ENCODE measurements around the gene KCNQ1. TPM values are rescaled to one million over a fixed set of nuclear protein-coding genes. Genes with fewer than 3 reads are reported as not detected.

KCNQ1 gene
- total and polyA plus RNA-seq, 9 of the 15 experiments (the other 6 are each of a cell fraction or from before 2014, with no cell fraction given): 0.44 TPM; not detected in 8

GRCh38 chr11:2426826-2427521, 17.8 kb upstream of the KCNQ1 start (continued):
- TF ChIP-seq CEBPZ (IDR thresholded peaks at IDR 0.05; ENCODE audit: borderline replicate concordance, low read depth, low read length) (no peak), HEY1 (CRISPR knock-in tag; IDR thresholded peaks at IDR 0.05; ENCODE audit: borderline replicate concordance) (no peak), ZBED1 (IDR thresholded peaks at IDR 0.05) (no peak), GTF2F1 (IDR thresholded peaks at IDR 0.05; ENCODE audit: low read depth, low read length) (no peak), ZNF263 (CRISPR knock-in tag; IDR thresholded peaks at IDR 0.05; ENCODE audit: borderline replicate concordance) (no peak), ARID3B (CRISPR knock-in tag; IDR thresholded peaks at IDR 0.05; ENCODE audit: borderline replicate concordance) (no peak), CBX5 (IDR thresholded peaks at IDR 0.05; ENCODE audit: borderline replicate concordance, low read depth) (no peak)
